Smooth muscle cell (in vitro differentiated cells): ENCODE measurements around the gene DISC1. TPM values are rescaled to one million over a fixed set of nuclear protein-coding genes. Genes with fewer than 3 reads are reported as not detected.

Experiments
- DNase-seq: peaks from one replicate; lab custom pipeline; 2025; ENCODE audit not compliant: unreplicated experiment; lab: John Stamatoyannopoulos, UW
- H2AFZ ChIP-seq: fragments of 200-600 bp; sonication (generic); 2 replicates; pipeline ENCODE4 v1.6.0; 2016; ENCODE audit warnings: antibody characterized with exemption, low read depth, mild to moderate bottlenecking
- H3F3A ChIP-seq: fragments of 200-600 bp; sonication (generic); 2 replicates; pipeline ENCODE4 v1.6.0; 2017; ENCODE audit warnings: antibody characterized with exemption, low read depth
- H3K27ac ChIP-seq: fragments of 200-600 bp; sonication (generic); 2 replicates; pipeline ENCODE4 v1.5.1; 2016; ENCODE audit warnings: low read depth, mild to moderate bottlenecking
- H3K27me3 ChIP-seq: fragments of 200-600 bp; sonication (generic); 2 replicates; pipeline ENCODE4 v1.6.1; 2016; ENCODE audit warnings: low read depth, mild to moderate bottlenecking
- H3K36me3 ChIP-seq: fragments of 200-600 bp; sonication (generic); 2 replicates; pipeline ENCODE4 v1.5.1; 2016; ENCODE audit warnings: low read depth
- H3K4me1 ChIP-seq: fragments of 200-600 bp; sonication (generic); 2 replicates; pipeline ENCODE4 v1.5.1; 2016; ENCODE audit warnings: low read depth
- H3K4me2 ChIP-seq: fragments of 200-600 bp; sonication (generic); 2 replicates; pipeline ENCODE4 v1.6.0; 2016; ENCODE audit warnings: mild to moderate bottlenecking
- H3K4me3 ChIP-seq: fragments of 200-600 bp; sonication (generic); 2 replicates; pipeline ENCODE4 v1.5.1; 2016; ENCODE audit warnings: mild to moderate bottlenecking
- H3K79me2 ChIP-seq: fragments of 200-600 bp; sonication (generic); 2 replicates; pipeline ENCODE4 v1.6.0; 2016; ENCODE audit warnings: low read depth, mild to moderate bottlenecking
- H3K9ac ChIP-seq: fragments of 200-600 bp; sonication (generic); 2 replicates; pipeline ENCODE4 v1.6.0; 2016; ENCODE audit warnings: low read depth
- H3K9me3 ChIP-seq: fragments of 200-600 bp; sonication (generic); replicated peaks from 2 replicates; pipeline ENCODE4 v1.5.1; 2016; ENCODE audit warnings: low read depth
- H4K20me1 ChIP-seq: fragments of 200-600 bp; sonication (generic); 2 replicates; pipeline ENCODE4 v1.6.0; 2016; ENCODE audit warnings: low read depth
- CTCF ChIP-seq: fragments of 200-600 bp; sonication (generic); IDR thresholded peaks from 2 replicates; pipeline ENCODE4 v1.5.1; 2017; ENCODE audit warnings: borderline replicate concordance, mild to moderate bottlenecking, antibody characterized with exemption; ENCODE audit not compliant: insufficient read depth, poor library complexity, severe bottlenecking
- WGBS: methylation state at CpG from one replicate; pipeline ENCODE4 v1.1.7; 2016; ENCODE audit warnings: low lambda C conversion rate; 5-methylcytosine and 5-hydroxymethylcytosine counted together
- polyA plus RNA-seq: library from polyadenylated mRNA; unstranded; fragments of >200 nt; fragmentation: Nextera tagmentation; extraction: Ambion mirVana; gene quantifications from 2 replicates; pipeline ENCODE4 v1.2.1, GENCODE V29; 2016
- total RNA-seq: library from RNA; depleted of rRNA; stranded (reverse); fragments of >200 nt; gene quantifications from 2 replicates; pipeline ENCODE4 v1.2.3, GENCODE V29; 2014

DISC1 gene
- total and polyA plus RNA-seq, 2 experiments from 2014 or later, result 0.89 to 4.3 TPM

GRCh38 chr1:231882333-231882732 is 255.7 kb downstream of the DISC1 start:
- no peaks in the 10 kb centered on the region for H3K27me3 ChIP-seq

GRCh38 chr1:231882790-231883189 is 256.2 kb downstream of the DISC1 start:
- Histone ChIP-seq H4K20me1 (no peaks in the 10 kb centered on the region), H3K4me1 (no peaks in the 10 kb centered on the region), H3F3A (peaks cover 11% of the 10 kb centered on the region), H3K27ac (no peak overlapping the region), H3K36me3 (no peaks in the 10 kb centered on the region), H3K27me3 (no peaks in the 10 kb centered on the region), H2AFZ (no peak overlapping the region), H3K9me3 (no peaks in the 10 kb centered on the region), H3K4me2 (no peak overlapping the region), H3K9ac (no peak overlapping the region), H3K4me3 (no peak overlapping the region), H3K79me2 (no peaks in the 10 kb centered on the region)
- no peak for TF ChIP-seq CTCF
- DNase-seq, result no peak
- WGBS, result 97% methylated on average over 8 of the region's 8 CpGs

More at GRCh38 chr1:231882333-231882732, 255.7 kb downstream of the DISC1 start:
- Histone ChIP-seq H3K27ac (no peak overlapping the region), H4K20me1 (no peaks in the 10 kb centered on the region), H3F3A (peaks cover 11% of the 10 kb centered on the region), H3K36me3 (no peaks in the 10 kb centered on the region), H3K4me3 (no peak overlapping the region), H3K9me3 (no peaks in the 10 kb centered on the region), H3K4me1 (no peaks in the 10 kb centered on the region), H3K9ac (no peak overlapping the region), H3K4me2 (no peak overlapping the region), H3K79me2 (no peaks in the 10 kb centered on the region), H2AFZ (no peak overlapping the region)
- no peak for TF ChIP-seq CTCF
- WGBS, result 93% methylated on average over 4 of the region's 4 CpGs
- DNase-seq, result no peak

GRCh38 chr1:231883382-231883781 is 256.8 kb downstream of the DISC1 start:
- WGBS, result 80% methylated on average over 1 of the region's 1 CpG
- H3K4me2 ChIP-seq, result no peak overlapping the region

More at GRCh38 chr1:231883382-231883781, 256.8 kb downstream of the DISC1 start:
- no peaks in the 10 kb centered on the region for H3K79me2 ChIP-seq
- no peaks in the 10 kb centered on the region for H3K36me3 ChIP-seq
- no peak for TF ChIP-seq CTCF
- H3K27me3 ChIP-seq, result no peaks in the 10 kb centered on the region
- H3K9me3 ChIP-seq, result no peaks in the 10 kb centered on the region
- H3K4me1 ChIP-seq, result no peaks in the 10 kb centered on the region
- H3K9ac ChIP-seq, result no peak overlapping the region
- H4K20me1 ChIP-seq, result no peaks in the 10 kb centered on the region
- no peak for DNase-seq
- H2AFZ ChIP-seq, result no peak overlapping the region
- no peak overlapping the region for H3K4me3 ChIP-seq
- H3K27ac ChIP-seq, result no peak overlapping the region
- H3F3A ChIP-seq, result peaks cover 11% of the 10 kb centered on the region
